Cardiac fibroblast (primary cell): Measurements from ENCODE around the gene ADAM11.

Experiments used
- DNase-seq, 2 donors: peaks; one replicate each; pipeline versions ENCODE4 v3.0.0 to v3.0.0-alpha.2; 2010; ENCODE audit warnings: low read depth in 2 of 2
- H3K4me3 ChIP-seq, 2 donors: replicated peaks in 1 of 2; 1 replicate in 1 of 2; 2 replicates in 1 of 2; pipeline ENCODE4 v1.5.1; 2011; ENCODE audit warnings: low read depth in 2 of 2, low read length in 2 of 2, mild to moderate bottlenecking in 2 of 2, moderate library complexity in 1 of 2
- TF ChIP-seq, protein P1 (sequence below): IDR thresholded peaks from one replicate; pipeline ENCODE4 v1.5.1; 2011; ENCODE audit warnings: low read depth, mild to moderate bottlenecking, low read length, inconsistent platforms

The ADAM11 gene

GRCh38 chr17:44766409-44767038 lies 7.7 kb downstream of the ADAM11 start:
- TF ChIP-seq, protein P1, sequence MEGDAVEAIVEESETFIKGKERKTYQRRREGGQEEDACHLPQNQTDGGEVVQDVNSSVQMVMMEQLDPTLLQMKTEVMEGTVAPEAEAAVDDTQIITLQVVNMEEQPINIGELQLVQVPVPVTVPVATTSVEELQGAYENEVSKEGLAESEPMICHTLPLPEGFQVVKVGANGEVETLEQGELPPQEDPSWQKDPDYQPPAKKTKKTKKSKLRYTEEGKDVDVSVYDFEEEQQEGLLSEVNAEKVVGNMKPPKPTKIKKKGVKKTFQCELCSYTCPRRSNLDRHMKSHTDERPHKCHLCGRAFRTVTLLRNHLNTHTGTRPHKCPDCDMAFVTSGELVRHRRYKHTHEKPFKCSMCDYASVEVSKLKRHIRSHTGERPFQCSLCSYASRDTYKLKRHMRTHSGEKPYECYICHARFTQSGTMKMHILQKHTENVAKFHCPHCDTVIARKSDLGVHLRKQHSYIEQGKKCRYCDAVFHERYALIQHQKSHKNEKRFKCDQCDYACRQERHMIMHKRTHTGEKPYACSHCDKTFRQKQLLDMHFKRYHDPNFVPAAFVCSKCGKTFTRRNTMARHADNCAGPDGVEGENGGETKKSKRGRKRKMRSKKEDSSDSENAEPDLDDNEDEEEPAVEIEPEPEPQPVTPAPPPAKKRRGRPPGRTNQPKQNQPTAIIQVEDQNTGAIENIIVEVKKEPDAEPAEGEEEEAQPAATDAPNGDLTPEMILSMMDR, result no peak
- no peak for DNase-seq

DNA sequence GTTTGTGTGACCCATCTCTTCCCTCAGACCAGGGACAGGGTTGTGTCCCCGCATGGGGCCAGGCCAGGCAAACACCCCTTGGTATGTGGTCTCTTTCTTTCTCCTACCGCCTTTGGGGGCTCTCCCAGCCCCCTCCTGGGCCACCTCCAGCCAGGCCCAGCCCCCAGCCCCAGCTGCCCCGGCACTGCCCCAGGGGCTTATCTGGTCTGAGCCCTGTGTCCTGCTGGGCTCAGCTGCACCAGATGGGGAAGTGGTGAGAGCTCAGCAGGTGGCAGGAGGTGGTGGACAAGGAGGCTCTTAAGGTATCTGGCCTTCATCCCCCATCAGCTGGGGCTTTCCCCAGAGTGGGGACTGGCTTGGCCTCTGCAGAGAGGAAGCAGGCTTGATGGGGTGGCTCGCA lies 8.7 kb downstream of the ADAM11 start:
- TF ChIP-seq, protein P1, result no peak
- no peak overlapping the region for H3K4me3 ChIP-seq
- DNase-seq, result no peak

More at GRCh38 chr17:44766409-44767038, 7.7 kb downstream of the ADAM11 start:
- no peak overlapping the region for H3K4me3 ChIP-seq

DNA sequence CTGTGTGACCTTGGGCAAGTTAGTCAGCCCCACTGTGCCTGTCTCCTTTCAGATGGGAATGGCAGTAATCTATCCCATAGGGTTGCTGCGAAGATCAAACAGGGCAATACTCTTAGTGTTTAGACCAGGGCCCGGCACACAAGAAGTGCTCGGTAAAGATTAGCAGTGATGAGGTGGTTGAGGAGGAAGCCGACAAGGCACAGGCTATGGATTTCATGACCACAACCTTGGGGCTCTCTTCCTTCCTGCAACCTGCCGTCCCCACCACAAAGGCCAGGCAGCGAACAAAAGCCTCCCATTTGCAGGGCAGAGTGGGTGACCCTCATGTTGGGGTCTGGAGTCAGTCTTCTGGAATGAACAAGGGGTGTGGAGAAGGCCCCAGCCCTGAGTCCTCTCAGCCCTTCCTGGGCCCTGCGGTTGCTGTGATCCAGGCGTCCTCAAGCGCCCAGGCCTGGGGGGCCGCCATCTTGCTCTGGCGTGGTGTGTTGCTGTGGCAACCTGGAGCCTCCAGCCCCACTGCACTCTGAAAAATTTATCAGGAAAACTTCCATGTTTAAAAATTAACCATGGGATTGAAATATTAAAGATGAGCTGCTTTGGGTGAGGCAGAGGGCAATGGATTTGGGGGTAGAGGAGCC lies 9.8 kb downstream of the ADAM11 start:
- TF ChIP-seq, protein P1, result no peak
- no peak overlapping the region for H3K4me3 ChIP-seq
- no peak for DNase-seq

- TF ChIP-seq, protein P1, result no peak
- no peak overlapping the region for H3K4me3 ChIP-seq
- no peak for DNase-seq
These were observed 10.4 kb downstream of the ADAM11 start for GRCh38 chr17:44769230-44769629.

GRCh38 chr17:44769647-44770084 lies 10.9 kb downstream of the ADAM11 start:
- no peak overlapping the region for H3K4me3 ChIP-seq
- TF ChIP-seq, protein P1, result no peak

GRCh38 chr17:44770166-44770925 lies 11.6 kb downstream of the ADAM11 start:
- DNase-seq, result no peak
- TF ChIP-seq, protein P1, result no peak
- no peak overlapping the region for H3K4me3 ChIP-seq

More at GRCh38 chr17:44769647-44770084, 10.9 kb downstream of the ADAM11 start:
- DNase-seq, result no peak
